Right renal cortex interstitium (tissue), 3 donors: ENCODE results near the gene NRG3. TPM values are rescaled to one million over a fixed set of nuclear protein-coding genes. Genes with fewer than 3 reads are reported as not detected.
"Not testable (repeated sequence)": the region's sequence is repeated elsewhere in the genome, so short reads cannot be mapped to it uniquely, and the experiment has no call there.

Experiments
- DNase-seq, 3 donors: peaks; one replicate each; pipeline ENCODE4 v3.0.0-alpha.2; 2013; ENCODE audit warnings: low read depth in 3 of 3, low spot score in 2 of 3
- polyA plus RNA-seq, 3 donors: library from polyadenylated mRNA; unstranded; fragments of 120-200 nt; gene quantifications; one replicate each; pipeline ENCODE4 v1.2.1, GENCODE V29; 2013; ENCODE audit not compliant: insufficient read length in 3 of 3

The NRG3 gene
- polyA plus RNA-seq, 3 donors, result 12.6 to 15.6 (median 15.0) TPM

DNA sequence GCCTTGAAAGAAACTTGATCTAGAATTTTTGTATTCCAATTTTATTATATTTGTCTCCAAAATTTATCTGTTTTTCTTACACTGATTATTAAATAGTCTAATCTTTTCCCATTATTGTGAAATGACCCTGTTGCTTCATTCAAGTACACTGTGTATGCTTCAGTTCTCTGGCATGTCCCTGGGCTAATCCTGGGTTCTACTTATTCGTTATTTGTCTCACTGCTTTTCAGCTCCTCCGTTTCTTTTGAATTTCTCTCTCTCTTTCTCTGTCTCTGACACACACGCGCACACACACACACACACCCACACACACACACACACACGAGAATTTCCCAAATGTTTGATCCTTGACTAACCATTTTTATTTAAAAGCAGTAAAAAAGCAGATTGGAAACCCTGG, 768.6 kb downstream of the NRG3 start:
- no peak for DNase-seq

DNA sequence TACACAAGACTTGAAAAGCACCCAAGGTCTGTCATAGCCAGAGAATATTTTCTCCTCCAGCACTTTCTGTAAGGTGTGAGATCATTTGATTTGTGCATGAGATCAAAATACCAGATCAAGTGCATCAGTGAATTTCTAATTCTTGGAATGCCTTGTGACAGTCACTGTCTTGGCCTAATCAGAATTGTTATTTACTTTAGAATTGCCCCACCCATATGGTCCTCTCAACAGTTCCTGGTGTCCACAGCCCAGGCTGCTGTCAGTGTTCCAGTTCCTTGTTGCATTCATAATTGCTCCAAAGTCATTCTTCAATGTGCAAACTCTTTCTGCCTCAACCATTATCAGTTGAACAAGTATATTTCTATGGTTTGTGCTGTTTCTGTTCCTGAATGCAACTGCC, 770.2 kb downstream of the NRG3 start:
- no peak for DNase-seq

DNA sequence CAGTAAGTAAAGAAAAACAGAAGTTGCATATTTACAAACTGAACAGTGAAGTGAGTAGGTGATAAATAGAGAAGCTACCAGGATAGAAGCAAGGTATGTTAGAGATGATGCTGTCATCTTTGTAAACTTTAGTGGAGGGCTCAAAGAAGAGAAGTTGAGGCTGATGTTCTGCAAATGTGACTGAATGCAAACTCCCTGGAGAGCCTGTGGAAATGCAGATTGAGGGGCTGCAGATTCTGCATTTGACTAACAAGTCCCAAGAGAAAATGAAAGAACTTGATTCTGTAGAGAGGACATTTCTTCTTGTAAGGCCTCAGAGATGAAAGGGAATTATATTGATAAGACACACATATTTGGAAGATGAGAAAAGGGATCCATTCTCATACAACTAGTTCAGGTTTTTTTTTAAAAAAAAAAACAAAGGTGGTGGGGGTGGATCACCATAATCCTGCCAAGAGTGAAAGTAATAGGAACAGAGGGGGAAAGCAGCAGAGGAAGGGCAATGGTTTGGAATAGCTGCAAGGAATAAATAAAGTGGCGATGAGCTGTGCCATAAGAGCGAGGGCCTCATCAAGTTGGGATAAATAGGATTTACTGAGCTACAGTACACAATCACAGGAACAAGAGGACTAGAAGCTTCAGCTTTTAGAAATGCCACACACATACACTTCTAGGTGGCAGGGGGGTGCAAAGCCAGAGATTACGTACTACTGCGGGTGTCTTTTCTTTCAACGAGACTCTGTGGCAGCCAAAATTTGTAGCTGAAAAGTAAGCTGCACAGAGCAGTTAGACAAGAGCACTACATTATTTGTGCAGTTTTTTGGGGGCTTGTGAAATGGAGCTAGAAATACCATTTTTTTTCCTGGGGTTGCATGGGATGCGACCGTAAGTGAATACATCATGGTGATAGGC, 778.5 kb downstream of the NRG3 start:
- DNase-seq, result no peak

DNA sequence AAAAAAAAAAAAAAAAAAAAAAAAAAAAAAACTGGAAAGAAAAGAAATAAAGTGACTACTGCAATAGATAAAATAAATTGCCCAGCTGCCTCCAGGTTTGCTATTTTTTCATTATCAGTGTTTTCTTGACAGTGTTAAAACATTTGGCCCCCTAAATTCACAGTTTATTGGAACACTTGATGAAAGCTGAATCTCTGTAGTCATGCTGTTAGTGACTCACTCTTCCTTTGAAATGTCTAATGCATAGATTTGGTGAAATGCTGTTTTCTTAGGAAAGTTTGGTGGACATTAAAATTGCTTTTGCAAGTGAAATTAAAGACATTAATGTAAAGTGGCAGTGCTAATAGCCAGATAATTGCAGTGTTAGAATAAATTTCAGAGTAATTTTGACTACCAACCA, 785.2 kb downstream of the NRG3 start:
- DNase-seq, result no peak

DNA sequence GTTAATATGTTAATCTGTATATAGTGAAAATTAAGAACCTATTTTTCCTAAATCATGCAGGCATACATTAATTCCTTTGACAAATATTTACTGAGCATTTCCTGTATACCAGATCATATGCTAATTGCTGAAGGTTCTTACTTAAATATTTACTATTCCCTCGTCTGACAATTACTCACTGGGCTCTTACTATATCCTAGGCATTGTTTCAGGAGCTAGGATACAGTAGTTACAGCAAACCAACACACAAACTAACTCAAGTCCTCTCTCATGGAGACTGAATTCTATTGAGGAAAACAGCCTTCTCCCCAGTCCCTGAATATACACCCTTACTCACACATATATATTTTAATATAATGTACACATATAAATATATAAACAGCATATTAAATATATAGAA, 786.0 kb downstream of the NRG3 start:
- DNase-seq, result no peak

DNA sequence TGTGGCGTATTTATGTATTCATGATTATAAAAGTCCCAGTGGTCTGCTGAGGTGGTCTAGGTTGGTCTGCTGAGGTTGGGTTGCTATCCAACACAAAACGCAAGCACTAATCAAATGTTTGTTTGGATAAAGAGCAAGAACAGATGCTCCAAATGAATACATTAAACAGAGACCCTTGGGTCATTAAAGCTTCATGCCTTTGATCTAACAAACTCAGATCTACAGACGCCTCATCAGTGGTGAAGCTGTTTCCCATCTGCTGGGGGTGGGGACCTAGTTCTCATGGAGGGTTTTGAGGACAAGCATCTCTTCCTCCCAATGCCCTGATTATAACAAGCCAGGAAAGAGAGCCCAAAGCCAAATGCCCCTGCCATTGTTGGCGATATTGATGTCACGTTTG, 786.7 kb downstream of the NRG3 start:
- DNase-seq, result no peak

DNA sequence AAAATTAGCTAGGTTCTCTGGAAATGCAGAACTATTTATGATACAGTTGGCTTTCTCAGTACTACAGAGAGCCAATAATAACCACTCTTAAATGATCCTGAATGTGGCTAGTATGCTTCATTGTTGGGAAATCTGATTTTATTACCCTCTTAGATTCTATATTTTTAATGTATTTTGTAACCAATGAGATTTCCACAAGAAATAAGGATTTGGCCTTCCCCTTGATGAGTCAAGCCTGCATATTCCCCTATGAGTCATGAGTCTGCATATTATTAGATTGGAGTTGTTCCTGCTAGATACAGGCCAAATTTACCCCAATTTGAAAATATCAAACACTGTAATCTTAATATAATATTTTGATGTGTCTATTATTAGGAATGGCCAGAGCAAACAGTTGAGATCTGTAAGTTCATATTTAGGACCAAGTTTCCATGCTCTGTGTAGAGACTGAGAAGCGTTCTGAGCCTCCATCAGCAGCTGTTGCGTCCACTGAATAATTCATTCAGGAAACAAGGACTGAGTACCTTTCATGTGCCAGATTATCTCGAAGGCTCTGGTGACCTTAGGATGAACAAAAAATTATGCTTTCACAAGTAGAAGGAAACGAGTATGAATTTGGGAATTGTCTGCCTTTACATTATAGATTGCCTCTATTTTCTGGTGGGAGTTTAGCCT, 793.4 kb downstream of the NRG3 start:
- no peak for DNase-seq

DNA sequence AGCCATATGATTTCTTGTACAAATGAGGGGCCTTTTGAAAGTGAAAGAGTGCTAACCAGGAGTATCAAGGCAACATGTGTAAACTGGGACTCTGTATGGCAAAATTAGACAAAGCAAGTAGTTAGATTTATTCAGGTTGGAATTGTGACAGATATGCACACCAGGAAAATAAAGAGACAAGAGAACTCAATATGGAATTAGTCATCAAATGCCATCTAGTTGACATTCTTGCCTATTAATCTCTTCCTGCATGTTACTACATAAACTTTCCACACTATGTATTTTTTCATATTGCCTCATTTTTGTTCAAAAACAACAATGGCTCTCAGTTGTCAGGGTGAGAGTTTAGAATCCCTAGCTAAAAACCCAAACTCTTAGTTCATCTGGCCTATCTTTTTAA, 799.0 kb downstream of the NRG3 start:
- no peak for DNase-seq

DNA sequence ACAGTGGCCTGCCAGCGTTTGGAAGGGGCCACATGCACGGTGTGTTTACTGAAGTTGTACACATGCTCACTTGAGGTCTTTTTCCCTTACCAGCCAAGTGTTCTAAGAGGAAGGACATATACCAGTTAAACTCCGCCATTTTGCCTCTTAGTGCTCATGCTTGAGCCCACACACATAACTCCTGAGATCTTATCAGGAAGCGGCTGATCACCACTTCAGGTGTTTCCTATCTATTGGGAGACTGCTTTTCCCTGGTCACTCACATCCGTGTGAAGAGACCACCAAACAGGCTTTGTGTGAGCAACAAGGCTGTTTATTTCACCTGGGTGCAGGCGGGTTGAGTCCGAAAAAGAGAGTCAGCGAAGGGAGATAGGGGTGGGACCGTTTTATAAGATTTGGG, 802.9 kb downstream of the NRG3 start:
- not testable (repeated sequence) for DNase-seq

DNA sequence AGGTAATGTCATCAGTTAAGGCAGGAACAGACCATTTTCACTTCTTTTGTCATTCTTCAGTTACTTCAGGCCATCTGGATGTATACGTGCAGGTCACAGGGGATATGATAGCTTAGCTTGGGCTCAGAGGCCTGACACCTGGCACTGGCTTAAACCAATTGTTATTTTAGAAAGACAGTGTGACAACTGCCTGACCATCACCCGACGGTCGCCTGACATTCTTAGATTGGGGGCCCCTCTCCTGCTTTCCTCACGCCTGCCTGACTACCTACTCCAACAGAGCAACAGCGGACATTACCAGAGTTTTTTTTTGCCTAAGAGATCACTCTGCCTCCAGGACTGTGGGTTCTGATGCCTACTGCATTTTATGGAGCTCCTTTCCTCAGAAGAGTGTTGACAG, 803.5 kb downstream of the NRG3 start:
- not testable (repeated sequence) for DNase-seq

DNA sequence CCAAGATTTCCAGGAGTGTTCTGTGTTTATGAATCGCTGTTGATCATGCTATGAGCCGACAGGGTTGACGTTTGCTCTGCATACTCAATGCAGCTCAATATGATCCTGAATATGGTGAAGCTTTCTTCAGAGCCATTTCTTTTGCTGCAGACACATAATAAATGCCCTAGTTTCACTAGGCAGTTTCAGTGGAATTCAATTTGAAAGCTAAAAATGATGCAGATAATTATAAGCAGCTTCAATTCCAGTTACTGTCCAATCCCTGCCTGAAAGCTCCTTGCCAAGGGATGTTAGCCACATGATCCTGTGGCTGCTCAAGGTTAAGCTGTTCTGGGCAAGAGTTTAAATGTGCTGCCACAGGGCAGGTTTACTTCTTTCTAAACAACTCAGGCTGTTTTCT, 805.6 kb downstream of the NRG3 start:
- DNase-seq, result no peak

DNA sequence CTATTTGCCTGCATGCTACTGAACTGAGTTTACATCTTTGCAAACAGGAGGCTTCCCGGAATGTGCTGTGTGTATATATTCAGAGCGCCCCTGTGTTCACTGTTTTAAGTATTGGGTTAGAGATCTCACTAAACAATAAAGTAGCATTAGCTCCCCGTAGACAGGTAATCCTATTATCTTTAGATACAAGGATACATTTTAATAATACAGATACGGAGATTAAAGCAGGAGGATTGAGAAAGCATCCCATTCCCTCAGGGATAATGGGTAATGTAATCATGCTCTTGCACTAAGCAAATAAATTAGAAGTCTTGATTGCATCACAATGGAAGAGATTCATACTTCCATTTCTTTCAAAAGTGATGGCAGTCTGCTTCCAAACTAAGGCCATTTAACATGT, 809.0 kb downstream of the NRG3 start:
- no peak for DNase-seq

DNA sequence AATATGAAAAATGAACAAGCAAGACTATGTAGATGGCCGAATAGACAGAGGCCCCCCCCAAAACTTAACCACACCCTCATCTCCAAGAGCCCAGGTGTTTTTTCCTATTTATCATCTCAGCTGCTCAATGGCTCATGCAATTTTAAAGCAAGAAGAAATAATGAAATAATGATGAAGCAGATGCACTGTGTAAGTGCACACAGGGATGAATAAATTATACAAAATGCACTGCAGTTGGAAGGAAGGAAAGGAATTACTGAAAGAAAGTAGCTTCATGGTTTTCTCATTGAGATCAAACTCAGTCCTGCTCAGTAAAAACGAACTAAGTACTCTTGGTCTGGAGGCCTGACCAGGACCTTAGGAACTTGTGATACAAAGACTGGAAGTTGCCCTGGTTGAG, 810.1 kb downstream of the NRG3 start:
- no peak for DNase-seq

DNA sequence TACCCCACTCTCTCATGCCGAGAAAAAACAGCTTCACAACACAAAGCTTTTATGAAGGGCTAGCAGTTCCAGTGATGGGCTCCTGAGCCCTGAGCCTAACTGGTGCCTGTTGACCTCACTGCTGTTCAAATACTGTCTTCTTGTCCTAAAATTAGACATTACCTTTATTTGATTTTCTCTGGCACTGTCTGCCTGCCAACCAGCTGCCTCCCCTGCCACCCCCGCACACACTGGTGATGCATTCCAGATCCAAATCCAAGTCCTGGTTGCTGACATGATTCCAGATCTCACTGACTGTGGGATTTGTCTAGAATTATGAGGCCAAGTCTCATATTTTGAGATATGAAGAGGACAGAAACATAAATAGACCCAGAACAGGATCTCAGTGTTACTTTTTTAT, 816.2 kb downstream of the NRG3 start:
- no peak for DNase-seq

DNA sequence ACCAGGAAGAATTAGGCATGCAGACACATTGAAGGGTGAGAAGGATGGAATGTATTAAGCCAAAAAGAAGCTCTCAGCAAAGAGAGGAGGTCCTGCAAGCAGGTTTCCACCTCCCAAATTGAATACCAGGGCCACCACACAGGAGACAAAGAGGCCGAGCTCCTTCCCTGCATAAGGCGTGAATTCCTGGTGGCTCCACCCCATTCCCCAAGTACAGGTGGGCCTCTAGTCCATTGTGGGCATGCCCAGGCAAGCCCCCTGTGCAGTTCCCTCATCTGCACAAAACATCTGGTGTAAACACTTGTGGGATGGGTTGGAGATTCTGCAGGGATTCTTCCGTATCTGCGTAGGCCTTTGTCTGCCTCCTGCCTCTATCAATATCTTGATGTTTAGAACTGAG, 817.5 kb downstream of the NRG3 start:
- DNase-seq, result no peak

DNA sequence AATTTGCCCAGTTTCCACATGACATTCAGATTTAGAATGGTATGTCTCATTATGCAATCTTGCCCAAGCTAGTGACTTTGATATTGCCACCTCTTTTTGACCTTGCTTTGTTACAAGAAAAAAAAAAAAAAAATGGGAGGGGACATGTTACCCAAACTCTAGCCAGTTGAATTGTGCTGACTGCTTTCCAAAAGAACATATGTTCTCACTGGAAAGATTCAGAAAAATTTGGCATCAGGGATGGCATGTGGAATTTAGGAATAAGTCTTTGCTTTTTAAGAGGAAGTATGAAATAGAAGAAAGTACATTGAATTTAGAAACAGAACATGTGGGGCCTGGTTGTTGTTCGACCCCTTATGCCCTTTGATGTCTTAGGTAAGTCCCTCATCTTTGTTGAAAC, 846.8 kb downstream of the NRG3 start:
- DNase-seq, result no peak

DNA sequence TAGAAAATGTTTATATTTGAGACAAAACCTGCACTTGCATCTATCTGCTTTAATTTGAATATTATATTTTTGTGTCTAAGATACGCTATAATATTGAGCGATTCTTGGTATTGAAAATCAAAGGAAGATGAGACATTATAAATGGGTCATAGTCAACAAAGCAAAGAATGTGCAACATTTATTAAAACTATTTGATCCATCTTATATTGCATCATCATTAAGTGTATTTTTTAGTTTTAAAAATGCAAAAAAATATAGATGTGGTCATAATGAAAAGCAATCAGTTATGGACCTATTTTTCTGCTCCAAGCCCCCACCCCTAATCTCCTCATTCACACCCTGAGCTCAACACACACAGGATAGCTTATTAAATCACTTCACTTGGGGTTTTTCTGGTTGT, 847.3 kb downstream of the NRG3 start:
- DNase-seq, result no peak

DNA sequence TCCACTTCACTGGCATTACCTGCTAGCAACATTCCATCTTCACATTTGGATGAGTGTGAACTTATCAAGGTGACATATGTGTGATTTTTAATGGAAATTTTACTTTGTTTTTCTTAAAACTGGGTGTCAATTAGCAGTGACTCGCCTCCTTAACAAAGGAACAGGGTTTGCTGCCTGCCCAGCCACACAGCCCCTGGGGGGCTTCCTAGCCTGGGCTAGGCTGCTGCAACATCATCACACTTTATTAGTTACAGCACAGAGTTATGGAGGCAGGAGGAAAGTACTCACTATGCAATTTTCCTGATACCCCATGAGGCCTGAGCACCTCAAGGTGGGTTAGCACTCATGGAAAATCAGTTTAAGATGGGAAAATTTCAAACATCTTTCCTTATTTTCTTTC, 861.3 kb downstream of the NRG3 start:
- DNase-seq, result no peak

DNA sequence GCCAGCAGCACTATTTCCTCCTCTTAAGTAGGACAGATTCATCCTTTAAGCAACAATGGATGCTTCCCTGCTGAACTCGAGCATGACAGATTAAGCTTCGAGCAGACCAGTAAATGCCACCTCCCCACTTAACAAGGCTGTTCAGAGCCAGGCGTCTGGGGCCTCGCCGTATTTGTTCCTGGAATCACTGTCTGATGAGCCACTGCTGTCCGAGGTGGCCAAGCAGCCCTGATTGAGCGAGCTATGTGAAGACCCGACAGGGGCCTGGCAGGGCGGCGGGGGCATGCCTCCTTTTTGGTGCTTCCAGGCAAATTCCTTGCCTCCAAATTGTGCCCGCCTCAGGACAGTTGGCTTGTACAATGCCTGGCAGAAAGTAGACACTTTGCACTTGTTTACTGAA, 862.6 kb downstream of the NRG3 start:
- DNase-seq, result no peak

DNA sequence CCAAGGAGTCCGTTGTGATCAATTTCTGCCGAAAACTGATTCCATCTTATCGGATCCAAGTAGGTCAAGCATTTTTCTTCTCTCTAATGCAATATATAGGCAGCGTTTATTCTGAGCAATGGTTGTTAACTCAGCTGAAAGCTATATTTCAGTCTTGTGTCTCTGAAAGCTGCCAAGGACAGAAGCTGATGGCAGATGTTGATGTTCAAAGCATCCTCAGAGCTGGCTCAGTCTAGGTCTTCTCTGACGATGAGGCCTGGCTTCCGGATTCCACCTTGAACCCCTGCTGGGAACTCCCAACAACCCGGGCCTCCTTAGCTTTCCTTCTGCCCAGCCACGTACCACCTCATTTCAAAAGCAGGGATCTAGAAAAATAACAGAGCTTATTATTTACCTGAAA, 863.6 kb downstream of the NRG3 start:
- DNase-seq, result no peak

DNA sequence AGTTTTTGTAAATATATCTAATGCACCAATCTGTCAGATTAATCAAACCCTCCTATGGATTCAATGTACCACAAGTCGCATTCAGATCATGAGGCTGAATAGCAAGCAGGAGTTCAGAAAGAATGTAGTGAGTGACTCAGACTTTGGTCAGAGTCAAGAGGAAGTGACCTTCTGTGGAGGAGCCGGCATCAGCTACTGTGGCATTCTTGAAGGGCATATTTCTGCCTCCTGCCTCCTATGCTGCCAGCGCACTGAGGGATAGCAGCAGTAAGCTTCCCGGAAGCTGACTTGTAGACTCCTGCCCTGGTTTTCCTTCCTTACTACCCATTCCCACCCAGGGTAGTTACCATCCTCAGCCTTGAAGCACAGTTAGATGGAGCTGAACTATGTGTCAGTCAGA, 867.5 kb downstream of the NRG3 start:
- no peak for DNase-seq

DNA sequence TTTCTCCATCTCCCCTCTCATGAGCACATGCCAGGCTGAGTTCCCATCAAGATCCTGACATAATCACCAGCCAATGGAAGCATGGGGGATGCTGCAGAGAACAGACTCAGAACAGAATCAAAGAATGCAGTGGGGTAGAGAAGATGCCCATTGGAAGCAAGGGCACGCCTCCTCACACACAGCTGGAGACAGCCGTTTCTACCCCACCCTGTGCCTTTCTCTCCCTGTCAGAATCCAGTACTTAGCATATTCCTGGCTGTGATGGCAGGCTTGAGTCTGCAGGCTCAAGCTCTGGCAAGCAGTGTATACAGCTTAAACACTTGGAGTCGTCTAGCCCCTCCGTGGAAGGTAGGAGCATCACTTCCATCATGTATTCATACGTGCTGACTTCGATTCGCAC, 867.9 kb downstream of the NRG3 start:
- no peak for DNase-seq
